GM18907 (cell line): ENCODE measurements around the gene SMYD1.
"Not testable (repeated sequence)": the region's sequence is repeated elsewhere in the genome, so short reads cannot be mapped to it uniquely, and the experiment has no call there.

Source experiments
- ATAC-seq: cut with Tn5 transposase; IDR thresholded peaks from one replicate; pipeline ENCODE4 v1.9.1; 2021; ENCODE audit warnings: mild to moderate bottlenecking, moderate library complexity; ENCODE audit not compliant: unreplicated experiment

SMYD1 gene

DNA sequence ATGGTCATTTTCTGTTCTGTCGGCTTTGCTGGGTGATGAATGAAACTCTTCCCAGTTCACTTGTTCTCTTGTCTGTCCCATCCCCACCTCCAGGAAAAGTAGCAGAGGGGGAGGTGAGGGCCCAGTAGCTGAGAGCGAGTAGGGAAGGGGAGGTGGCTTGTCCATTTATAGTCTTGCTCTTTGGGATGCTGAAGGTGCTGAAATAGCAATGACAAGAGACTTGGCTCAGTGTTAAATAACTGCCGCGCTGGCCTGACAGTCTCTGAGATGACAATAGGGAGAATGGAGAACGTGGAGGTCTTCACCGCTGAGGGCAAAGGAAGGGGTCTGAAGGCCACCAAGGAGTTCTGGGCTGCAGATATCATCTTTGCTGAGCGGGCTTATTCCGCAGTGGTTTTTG lies at the start of gene SMYD1:
Gene SMYD1 (plus strand): TSS at position 228 of the 400 bp plus-strand sequence. CDS start 40 bp downstream, at position 268.
- ATAC-seq: no peak

DNA sequence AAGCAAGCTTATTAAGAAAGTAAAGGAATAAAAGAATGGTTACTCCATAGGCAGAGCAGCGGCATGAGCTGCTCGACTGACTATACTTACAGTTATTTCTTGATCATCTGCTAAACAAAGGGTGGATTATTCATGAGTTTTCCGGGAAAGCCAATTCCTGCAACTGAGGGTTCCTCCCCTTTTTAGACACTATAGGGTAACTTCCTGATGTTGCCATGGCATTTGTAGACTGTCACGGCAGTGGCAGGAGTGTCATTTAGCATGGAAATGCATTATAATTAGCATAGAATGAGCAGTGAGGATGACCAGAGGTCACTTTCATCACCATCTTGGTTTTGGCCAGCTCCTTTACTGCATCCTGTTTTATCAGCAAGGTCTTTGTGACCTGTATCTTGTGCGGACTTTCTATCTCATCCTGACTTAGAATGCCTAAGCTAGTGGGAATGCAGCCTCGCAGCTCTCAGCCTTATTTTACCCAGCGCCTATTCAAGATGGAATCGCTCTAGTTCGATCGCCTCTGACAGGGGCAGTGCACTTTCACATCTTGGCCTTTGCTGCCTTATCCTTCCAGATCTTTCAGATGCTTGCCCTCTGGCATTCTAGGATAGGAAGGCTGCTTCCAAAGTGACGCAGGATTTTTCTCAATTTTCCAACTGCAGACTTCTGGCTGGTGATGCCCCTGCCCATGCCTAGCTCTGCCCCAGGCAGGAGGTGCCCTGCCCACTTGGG lies 49.4 kb upstream of the SMYD1 start:
- not testable (repeated sequence) for ATAC-seq

DNA sequence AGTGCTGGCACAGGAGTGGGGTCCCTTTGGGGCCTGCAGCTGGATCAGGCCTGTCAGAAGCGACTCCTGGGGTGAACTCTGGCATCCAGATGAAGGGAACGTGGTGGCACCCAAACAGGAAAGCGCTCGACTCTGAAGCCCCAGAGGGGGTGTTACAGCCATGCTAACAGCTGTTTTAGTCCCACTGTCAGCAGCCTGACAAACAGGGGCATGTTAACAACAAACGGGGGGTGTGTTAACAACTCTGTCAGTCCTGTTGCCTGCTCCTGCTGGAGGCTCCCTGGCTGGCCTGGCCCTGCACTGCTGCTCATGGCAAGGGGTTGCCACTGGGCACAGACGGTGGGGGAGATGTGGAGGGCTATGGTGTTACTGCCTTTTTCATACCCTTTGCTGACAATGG lies 48.7 kb upstream of the SMYD1 start:
- ATAC-seq: no peak

DNA sequence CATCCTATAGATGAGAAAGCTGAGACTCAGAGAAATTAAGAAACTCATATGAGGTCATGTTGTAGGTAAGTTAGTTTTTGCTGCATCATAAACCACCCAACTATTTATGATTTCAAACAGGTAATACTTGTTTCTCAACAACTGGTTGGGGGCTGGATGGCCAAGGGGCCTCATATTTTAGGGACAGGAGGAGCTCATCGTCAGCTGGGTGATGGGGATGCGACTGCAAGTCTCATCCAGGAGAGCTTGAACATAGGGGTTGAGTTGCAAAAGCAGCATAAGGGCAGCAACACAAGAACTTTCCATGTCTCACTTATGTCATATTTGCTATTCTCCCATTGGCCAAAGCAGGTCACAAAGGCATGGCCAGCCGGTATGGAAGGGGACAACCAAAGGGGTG lies 47.6 kb upstream of the SMYD1 start:
- ATAC-seq: no peak

DNA sequence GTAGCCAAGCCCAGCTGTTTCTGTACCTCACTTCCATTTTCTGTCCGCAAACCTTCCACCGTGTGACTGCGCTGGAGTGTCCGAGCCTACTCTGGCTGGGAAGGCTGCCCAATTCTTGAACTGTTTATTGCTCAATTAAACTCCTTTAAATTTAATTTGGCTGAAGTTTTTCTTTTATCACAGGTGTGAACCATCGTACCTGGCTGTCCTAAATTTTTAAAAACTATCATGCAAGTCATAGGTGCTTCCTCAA lies 45.0 kb upstream of the SMYD1 start:
- ATAC-seq: no peak

DNA sequence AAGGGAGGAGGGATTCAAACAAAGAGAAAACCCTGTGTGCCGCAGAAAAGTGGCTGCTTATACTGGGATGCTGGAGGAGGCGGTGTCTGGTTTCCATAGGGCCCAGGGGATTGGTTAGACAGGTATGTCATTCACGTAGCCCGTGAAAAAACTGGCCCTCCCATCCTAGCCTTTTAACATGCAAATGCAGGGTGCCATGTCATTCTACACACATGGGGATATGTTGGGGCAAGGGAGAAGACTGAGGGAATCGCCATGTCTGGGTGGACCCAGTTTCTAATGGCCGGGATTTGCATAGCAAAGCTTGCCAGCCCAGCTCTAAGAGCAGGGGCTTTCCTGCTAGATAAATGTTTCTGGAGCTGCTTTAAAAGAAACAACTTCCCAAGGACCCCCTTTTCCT lies 43.1 kb upstream of the SMYD1 start:
- ATAC-seq: no peak

DNA sequence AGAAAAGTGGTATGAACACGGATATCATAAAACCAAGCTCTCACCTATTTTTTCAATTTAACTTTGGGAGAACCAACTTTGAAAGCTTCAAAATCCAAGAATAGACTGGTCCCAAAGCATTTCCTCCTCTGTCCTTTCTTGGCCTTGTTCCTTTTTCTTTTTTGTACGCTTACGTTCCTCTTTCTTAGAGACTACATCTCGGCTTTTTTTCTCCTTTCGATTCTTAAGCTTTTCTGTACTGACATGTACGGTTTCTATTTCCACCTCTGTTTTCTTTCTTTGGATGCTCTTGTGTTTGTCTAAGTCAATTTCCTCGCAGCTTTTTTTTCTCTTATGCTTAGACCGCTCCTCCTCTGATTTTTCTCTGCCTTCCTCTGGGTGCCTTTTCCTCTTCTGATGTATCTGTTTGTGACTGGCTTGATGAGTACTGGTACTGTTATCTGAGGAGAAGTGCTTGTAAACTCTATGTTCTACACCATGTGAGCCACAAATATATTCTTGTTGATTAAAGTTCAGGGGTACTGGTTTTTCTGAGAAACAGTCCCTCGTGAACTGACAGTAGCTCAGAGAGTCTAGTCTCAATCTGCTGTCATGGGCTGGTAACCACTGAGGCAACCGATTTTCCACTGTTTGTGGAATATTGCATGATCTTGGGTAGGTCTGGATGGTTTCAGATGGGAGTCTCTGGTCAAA lies 39.8 kb upstream of the SMYD1 start:
- peak; percentile 60 for ATAC-seq

DNA sequence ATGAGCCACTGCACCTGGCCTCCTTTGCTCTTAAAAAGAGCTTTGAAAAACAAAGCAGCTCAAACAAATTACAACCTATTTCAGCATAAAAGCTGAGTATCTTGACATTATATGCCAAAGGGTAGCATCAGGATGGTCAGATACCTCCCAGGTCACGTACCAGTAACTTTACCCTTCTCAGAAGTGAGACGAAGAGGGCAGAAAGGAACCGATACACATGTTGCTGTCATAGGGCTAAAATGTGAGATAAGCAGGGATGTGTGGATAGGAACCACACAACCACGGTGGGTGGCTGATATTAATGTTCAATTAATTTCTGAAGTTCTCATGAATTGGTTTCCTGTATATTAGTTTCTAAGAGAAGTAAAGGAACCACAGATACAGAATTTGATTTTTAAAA lies 38.7 kb upstream of the SMYD1 start:
- ATAC-seq: no peak

DNA sequence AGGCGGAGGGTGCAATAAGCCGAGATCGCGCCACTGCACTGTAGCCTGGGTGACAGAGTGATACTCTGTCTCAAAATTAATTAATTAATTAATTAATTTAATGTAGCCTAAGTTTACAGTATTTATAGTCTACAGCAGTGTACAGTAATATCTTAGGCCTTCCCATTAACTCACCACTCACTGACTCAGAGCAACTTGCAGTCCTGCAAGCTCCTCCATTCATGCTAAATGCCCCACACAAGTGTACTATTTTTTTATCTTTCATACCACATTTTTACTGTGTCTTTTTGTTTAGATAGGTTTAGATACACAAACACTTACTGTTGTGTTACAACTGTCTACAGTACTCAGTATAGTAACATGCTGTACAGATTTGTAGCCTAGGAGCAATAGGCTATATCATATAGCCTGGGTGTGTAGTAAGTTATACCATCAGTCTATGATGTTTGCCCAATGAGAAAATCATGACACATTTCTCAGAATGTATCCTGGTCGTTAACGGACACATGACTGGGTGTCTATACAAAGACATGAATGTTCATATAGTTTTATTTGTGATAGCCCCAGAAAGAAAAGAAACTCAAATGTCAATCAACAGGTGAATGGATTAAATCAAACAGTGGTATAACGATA lies 35.4 kb upstream of the SMYD1 start:
- ATAC-seq: no peak

DNA sequence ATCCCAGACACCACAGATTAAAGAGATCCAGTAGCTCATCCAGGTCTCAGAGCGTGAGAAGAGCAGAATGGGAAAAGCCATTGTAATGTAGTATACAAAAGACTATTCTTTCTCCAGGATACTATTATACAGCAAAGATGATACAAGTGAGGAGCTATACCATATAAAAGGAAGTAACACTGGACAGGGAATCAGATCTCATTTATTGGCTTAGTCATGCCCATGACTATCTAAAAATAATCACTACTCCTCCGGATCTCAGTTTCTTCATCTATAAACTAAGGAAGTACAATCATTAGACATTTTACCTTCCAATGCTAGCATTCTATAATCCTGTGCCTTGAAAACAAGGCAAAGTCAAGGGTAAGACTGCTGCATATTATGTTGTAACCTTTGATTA lies 31.4 kb upstream of the SMYD1 start:
- ATAC-seq: no peak

DNA sequence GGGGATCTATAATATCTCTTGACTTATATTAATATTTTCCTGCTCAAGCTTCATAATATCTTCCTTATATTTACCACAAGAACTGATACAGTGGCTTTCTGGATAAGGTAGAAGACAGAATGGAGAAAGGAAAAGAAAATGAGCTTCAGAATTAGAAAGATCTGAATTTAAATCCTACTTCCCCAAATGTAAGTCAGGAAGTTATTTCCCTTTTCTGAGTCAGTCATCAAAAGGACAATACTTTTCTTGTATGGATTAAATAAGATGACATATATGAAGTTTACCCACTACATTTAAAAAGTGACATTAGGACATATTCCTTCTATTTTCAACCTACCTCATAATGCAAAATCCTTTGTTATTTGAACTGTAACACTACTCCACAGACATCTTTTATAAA lies 31.0 kb upstream of the SMYD1 start:
- ATAC-seq: no peak

DNA sequence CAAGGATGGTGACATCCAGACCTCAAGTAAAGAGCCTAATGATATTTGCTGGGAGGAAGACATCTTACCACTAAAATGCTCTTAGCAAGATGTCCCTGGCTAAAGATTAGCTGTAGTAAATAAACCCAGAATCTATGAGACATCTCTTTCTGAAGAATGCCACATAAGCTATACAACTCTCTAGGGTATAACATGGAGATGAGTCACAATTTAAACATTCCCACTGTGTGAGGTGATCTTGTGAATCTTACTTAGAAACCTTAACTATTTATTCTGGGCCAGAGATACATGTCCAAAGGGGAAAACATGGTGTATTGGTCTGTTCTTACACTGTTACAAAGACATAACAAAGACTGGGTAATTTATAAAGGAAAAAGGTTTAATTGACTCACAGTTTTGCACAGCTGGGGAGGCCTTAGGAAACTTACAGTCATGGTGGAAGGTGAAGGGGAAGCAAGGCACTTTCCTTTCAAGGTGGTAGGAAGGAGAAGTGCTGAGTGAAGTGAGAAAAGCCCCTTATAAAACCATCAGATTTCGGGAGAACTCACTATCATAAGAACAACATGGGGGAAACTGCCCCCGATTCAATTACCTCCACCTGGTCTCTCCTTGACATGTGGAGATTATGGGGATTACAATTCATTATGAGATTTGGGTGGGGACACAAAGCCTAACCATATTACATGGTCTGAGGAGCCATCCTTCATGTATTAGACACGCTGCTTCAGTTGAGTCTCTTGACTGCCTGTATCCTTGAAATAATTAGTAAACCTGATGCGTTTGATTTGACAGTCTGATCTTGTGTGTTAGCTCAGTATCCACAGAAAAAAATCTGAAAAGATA lies 29.1 kb upstream of the SMYD1 start:
- ATAC-seq: no peak

DNA sequence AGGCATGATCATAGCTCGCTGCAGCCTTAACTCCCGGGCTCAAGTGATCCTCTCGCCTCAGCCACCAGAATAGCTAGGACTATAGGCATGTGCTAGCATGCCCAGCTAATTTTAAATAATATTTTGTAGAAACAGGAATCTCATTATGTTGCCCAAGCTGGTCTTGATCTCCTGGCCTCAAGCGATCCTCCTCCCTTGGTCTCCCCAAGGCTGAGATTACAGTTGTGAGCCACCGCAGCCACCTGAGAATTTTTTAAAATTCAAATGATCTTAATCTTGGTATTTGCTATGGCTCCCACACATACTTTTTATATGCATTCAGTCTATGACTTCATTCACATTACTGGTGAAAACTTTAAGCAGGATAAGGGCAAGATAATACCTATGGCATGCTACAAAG lies 25.1 kb upstream of the SMYD1 start:
- no peak for ATAC-seq

DNA sequence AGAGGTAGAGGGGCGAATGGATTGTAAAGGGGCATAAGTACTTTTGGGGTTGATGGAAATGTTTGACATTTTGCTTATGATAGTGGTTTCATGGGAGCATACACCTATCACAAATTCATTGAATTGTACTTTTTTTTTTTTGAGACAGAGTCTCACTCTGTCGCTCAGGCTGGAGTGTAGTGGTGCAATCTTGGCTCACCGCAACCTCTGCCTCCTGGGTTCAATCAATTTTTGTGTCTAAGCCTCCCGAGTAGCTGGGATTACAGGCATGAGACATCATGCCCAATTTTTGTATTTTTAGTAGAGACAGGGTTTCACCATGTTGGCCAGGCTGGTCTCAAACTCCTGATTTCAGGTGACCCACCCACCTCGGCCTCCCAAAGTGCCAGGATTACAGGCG lies 22.1 kb upstream of the SMYD1 start:
- not testable (repeated sequence) for ATAC-seq

DNA sequence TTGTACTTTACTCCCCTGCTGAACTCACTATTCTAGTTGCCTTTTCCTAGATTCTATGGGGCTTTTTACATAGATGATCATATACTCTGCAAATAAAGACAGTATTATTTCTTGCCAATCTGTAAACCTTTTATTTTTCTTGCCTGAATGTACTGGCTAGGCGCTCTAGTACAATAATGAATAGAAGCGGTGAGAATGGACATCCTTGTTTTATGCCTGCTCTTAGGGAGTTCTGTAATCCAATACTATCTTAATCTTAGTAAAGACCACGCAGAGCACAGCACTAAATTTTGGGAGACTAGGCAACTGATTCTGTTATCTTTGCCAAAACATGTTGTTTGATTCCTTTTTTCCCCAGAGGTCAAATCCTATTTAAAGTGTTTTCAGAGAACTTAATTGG lies 19.1 kb upstream of the SMYD1 start:
- ATAC-seq: no peak

DNA sequence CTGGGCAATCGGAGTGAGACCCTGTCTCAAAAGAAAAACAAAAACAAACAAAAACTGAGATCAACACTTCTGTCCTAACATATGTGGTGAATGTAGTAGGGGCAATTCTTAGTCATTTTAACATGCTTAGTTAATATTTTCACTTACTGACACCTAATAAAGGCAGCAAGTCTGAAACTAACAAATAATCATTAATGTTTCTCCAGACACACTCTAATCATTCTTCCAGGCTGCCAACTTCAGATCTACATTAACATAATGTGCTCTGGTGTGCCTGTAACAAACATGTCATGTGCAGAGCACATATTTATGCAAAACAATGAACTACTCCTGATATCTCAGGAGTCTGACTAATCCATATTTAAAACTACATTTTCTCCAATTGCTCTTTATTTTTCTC lies 18.0 kb upstream of the SMYD1 start:
- peak; percentile 67 for ATAC-seq

DNA sequence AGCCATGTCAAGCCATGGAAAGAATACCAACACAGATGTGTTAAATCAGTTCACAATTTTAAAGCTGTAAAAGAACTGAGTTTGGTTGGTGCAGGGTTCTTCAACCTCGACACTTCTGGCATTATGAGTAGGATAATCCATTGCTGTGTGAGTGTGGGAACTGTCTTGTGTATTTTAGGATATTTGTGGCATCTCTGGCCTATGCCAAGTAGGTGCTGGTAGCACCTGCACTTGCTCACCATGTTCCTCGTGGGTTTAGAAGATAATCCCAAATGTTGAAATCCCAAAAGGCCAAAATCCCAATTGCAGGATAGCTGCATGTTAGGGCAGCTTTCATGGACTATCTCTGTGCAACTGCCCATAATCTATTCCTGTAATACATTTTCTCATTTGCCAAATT lies 15.8 kb upstream of the SMYD1 start:
- no peak for ATAC-seq

DNA sequence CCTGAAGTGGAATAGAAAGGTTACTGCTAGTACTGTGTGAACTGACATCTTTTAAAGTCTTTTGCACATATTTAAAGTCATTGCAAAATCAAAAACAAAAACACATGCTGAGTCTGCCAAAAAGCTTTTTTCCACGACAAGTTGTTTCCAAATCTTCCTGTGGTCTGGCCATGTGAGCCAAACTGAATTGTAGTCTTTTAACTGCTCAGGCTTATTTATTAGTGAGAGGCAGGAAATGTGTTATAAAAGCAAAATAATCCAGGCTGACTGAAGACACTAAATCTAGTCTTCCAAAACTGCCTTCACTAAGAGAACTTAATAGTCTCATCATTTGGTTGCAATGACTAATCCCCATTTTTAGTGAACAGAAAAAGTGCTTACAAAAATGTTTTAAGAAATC lies 14.3 kb upstream of the SMYD1 start:
- ATAC-seq: no peak

DNA sequence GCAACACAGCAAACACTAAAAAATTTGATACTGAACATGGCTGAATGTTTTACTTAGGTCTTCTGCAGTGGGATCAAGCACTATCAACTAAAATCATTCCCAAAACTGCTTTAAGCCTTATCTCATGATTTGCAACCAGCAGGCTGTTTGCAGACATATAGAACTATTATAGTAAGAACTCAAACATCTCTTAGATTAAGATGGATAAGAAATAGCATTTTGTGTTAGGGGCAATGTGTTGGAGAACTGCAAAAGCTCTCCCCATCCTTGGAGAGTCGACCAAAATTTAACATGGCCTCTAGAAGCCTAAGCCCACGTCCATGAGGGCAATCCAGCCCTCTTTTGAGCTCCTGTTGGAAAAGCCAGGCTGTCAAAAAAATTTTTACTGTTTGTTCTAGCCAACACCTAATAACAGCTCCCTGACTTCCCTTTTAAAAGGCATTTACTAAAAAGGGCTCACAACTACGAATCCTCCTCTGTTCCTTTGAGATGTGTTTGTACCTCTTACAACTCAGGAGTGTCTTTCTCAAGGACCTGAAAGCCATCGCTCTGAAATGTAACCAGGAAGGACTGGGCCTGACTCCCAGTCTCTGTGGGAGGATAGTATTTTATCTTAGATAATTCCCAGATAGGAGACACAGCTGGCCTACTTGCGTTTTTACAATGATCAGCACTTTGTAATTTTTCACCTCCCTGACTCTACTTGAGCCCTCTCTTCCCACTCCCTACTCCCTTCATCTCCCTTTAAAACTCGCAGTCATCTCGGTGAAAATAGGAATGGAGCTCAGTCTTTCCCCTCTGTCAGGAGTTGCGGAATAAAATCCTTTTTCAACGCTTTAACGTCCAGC lies 13.5 kb upstream of the SMYD1 start:
- ATAC-seq: no peak

DNA sequence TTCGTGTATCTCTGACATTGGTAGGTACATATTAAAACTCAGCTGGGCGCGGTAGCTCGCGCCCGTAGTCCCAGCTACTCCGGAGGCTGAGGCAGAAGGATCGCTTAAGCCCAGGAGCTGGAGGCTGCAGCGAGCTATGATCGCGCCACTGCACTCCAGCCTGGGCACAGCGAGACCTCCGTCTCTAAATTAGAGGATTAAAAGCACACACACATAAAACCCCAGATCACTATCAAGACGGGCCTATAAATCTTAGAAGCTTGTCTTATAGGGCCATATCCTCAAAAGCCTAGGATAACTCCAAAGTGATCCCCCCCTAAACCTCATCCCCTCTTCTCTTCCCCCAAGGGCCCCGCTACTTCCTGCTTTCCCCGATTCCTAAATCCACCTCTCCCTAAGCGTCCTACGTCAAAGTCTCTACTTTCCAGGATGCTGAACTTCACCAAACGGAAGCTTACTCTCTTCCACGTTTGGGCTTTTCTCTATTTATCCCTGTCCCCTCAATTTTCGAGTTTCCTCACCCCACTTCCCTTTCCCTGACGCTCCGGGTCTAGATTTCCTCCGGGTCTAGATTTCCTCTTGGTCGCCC lies 12.7 kb upstream of the SMYD1 start:
- ATAC-seq: no peak
